RPMI8226 (cell line): Measurements from ENCODE around the gene ADAMTS12.
A peak's percentile ranks its signal among the peaks of the same experiment; 100 is the strongest.

Experiments
- DNase-seq: peaks from one replicate; pipeline ENCODE4 v3.0.0-alpha.2; 2015

ADAMTS12 gene

GRCh38 chr5:33696411-33696810 is 195.4 kb downstream of the ADAMTS12 start:
- no peak for DNase-seq

DNA sequence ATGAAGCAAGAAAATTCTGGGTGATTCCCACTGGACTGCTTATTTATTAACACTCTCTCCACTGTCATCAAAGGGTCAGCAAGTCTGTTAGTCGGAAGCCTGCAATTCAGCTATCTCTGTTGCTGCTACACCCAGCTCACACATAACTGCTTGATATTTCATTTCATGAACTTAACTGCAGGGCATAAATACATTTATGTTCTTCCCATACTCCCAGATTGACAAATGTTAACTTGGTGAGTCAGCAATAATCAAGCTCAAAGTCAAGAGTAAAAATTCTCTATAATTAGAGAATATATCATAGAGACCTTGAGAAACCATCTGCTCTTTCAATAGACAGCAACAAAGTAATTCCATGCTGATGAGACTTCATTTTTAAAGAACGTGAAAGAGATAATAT is 198.8 kb downstream of the ADAMTS12 start:
- DNase-seq: no peak

- no peak for DNase-seq
These were observed 199.9 kb downstream of the ADAMTS12 start for GRCh38 chr5:33691856-33692255.

DNA sequence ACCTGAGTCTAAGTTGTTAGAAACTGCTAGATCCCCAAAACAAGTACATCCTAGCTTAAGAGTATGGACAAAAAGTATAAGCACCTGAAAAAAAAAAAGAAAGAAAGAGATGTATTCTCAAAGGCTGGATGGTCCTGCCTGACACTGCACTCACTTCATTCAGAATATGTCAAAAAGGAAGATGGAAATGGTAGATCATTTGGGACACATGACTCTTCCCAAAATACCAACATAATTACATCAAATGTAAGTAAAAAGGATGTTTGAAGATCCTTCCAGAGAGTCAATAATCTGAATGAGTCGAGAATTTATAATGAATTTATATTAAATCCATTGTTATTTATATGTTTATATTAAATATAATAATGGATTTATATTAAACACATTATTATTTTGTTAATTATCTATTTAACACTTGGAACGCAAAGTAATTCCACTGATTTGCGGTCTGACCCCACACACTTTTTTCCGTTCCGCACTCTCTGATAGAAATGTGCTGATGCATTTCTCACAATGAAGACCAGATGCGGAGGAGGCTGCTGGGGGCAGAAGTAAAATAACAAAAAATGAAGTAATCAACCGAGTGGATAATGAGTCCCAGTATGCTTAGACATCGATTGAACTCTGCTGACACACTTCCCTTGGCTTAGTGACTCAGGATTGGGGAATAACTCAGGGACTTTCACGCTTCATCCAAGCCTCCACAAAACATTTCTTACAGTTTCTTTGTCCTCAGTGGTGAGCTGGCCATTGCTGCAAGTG is 201.2 kb downstream of the ADAMTS12 start:
- no peak for DNase-seq

DNA sequence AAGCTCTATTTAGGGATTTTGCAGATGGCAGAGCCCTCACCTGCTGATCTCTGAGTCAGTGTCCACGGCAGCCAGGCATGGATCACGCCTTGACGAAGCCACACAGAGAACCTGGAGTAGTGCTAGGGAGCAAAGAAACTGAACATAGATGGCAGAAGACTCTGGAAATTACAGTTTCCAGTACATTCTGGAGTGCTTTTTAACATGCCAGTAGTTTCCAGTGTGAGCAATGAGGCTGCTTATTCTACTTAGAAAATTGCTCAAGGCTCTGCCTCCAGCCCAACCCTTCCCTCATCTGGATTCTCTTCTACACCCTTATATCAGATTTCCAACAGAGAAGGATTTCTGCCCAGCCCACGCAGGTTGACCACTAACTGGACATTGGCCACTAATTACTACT is 203.3 kb downstream of the ADAMTS12 start:
- no peak for DNase-seq

DNA sequence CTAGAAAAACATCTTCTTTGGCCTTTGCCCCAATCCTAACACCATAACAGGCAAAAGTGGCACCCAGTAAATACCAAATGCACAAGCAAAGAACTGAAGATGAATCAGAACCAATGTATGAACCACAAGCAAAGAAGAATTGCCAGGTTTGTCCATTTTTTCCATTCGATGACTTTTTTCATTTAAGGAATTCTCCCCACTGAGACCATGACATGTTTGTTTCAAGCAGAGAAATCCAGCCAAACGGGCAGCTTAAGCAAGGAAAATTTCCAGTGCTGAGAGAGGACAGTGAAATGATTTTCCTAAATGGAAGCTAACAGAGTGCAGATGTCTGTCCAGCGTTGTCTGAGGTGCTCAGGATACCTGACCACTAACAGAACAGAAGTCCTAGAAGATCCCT is 203.7 kb downstream of the ADAMTS12 start:
- no peak for DNase-seq

- DNase-seq: no peak
These were observed 205.7 kb downstream of the ADAMTS12 start for GRCh38 chr5:33685873-33686755.

DNA sequence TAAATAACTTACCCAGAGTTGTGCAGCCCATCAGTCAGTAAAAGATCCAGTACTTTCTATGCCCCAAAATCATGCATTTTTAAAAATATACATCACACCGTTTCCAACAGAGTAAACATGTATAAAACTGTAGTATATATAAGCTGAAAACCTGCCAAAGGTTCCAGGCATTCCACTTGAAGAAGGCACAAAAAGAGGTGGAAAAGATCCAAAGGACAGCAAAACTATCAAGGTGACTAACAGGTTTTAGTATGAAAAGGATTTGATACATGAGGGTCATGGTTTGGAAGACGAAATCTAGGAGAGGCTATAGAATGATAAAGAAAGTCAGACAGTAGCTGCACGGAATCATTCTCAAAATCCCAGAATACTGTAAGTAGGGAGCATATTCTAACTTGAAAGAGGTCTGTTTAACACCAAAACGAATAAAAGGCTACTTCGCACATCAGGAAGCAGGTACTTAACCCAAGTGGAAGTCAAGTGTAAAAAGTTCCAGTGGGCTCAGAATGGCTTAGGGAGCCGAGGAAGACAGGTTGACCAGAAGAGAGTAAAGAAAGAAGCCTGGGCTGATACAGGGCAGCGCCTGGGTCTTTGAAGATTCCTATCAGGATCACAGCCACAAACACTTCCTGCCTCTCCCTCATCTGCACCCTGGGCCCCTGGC is 207.2 kb downstream of the ADAMTS12 start:
- DNase-seq: no peak

GRCh38 chr5:33679791-33680190 is 212.0 kb downstream of the ADAMTS12 start:
- DNase-seq: no peak

DNA sequence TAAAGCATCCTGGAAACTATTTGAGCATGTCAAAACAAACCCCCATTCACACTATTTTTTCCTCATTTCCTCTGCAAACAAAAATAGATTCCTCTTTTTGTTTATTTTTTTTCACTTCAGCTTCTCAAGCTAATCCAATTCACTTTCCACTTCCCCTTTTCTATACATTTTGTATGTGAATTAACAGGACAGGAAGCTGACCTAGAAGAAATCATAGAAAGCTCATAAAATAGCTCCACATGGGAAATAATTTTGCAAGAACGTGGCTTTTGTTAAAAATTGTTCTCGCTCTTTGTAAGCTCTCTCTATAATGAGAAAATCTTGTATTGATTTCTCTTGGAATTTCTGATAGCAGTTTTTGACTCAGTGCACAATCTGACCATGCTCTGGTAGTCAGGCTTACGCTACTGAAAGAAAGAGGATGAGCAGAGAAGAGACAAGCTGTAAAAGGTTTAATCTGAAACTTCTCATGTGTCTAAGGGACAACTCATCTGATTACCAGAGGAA is 215.8 kb downstream of the ADAMTS12 start:
- peak; percentile 14 for DNase-seq

DNA sequence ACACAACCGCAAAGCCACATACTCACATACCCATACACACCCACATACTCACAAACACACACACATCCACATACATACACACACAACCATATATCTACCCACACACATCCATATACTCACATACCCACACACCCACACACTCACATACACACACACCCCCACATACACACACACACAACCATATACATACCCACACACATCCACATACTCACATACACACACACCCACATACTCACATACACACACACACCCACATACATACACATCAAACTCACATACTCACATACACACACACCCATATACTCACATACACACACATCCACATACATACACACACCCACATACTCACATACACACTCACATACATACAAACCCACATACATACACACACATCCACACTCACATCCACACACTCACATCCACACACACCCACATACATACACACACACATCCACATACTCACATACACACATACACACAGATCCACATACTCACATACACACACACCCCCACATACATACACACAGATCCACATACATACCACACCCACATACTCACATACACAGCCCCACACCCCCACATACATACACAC is 220.0 kb downstream of the ADAMTS12 start:
- no peak for DNase-seq

DNA sequence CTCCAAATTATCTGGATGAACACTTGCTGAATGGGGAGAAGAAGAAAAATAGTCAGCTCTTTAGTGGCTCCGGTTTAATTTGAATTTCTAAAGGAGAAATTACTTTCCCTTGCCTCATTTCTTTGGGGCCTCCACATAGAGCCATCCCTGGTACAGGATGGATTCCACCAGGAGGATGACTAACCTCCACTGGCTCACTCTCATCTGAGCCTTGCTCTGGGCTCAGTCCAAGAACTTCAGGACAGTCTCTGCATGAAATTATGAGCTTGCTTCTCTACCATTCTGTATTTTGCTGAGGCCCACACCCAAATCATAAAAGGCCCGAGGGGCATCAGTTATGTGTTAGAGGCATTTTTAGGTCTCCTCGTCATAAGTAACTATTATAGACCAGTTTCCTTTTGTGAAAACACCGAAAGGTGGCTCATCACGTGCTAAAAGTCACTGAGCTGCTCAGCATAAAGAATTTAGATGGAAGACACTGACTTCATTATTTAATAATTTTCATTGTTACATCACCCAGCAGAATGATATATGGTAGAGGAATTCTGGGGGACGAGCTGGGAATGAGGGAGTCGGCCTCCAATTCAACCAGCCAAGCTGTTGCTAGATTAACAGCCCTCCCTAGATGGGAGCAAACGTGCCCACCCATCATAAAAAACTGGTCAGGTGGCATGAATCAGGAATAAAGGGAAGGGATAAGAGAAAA is 228.9 kb downstream of the ADAMTS12 start:
- no peak for DNase-seq

DNA sequence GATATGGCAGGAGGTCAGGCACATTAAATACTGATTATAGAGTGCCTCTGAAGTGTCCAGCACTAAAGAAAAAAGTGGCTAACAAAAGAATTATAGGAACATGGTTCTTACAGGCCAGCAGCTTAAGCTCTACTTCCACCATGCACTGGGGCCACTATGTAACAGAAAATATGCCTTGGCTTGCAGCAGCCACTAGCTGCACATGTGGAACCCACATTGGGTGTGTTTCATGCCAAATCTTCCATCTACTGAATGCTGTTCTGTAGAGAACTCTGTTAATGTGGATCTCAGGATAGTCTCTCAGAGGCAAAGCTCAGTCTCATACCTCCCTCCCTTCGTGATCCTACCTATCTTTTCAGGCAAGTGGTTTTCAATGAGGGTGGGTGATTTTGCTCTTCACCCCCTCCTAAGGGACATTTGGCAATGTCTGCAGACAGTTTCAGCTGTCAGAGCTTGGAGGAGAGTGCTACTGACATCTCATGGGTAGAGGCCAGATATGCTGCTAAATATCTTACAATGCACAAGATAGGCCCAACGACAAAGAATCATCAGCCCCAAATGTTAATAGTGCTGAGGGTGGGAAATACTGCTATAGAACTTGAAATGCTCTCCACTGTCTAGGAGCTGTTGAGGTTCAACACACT is 232.1 kb downstream of the ADAMTS12 start:
- DNase-seq: no peak

DNA sequence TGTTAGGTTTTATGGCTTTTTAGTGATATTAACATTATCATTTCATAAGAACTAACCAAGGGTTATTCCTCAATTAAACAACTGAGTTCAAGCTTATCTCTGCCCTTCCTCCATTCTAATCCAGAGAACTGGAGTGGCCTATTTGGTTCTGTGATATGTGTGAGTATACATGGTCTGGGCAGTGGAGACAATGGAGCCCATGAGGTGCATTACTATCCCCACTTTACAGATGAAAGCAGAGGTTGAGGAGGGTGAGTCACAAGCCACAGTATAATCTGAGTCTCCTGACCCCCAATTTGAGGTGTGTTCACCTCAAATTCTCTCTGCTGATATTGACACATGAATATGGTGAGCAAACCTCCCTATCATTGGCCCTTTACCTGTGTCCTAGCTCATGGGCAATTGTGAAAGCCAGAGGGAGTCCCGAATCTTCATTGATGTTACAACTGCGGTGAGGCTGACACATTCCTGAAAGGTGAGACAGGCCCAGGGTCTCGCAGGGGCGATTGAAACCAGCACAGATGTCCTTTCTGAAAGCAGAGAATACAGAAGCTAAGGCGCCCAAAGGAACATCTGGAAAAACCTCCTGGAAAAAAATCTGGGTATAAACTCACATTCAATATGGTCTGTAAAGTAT is 233.9 kb downstream of the ADAMTS12 start:
- DNase-seq: no peak

DNA sequence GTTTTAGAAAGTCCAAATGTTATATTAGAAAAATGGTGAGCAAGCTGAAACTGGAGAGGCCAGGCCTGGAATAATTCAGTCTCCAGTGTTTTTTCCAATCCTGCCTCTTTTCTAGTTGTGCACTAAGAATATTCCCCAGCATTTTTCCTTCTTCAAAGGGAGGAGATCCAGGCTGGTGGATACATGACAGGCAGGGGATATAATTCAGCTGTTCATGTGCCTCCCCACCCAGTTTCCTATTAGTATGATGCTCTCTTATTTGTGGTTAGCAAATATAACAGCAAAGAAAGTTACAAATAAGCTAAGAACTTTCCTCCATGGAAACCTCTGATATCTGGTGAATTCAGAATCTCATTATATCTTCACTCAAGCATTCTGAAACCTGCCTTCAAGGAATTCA is 234.6 kb downstream of the ADAMTS12 start:
- DNase-seq: no peak

DNA sequence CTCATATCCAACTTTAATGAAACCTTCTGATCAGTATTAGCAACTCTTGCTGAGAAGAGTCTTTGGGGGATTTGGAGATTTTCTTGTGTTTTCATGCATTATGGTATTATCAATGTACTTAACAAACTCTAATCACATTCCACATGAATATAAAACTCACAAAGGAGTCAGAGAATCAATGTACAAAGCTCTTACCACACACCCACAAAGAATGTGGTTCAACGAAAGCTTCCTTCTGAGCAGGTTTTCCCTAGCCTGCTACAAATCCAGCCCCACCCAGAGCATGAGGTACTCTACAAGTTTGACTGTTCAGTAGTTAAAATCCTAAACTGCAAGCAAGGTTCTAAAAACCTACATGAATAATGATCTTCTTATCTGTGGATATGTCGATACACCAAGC is 240.9 kb downstream of the ADAMTS12 start:
- no peak for DNase-seq

GRCh38 chr5:33649549-33650482 is 242.0 kb downstream of the ADAMTS12 start:
- DNase-seq: no peak

DNA sequence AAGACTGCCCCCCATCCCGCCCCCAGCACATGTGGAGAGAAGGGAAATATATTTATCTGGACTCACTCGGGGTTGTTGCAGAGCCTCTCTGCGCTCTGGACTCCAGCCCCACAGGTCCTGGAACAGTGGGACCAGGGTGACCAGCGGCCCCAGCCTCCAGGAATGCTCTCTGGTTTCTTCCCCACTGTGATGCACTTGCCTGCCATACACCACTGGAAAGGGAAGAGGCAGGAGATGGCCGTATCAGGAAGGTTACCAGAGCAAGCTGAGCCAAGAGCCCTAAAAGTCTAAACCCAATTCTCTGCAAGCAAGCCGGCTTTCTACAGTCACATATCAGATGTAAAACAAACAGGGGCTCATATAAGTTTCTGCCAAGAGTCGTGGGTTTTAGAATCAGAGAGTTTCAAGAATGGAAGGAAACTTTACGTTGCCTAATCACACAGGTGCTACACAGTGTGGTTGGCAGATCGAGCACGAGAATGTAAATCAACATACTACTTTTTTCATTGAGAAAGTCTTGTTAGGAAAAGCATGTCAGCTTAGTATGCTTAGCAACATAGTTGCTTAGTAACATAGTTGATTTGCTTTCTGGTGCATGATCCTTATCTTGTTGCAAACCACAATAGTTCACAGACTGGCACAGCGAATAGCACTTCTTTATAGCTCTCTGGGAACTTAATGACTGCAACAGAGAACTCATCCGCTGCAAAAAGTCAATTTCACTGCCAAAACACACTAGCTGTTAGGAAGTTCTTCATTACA is 249.9 kb downstream of the ADAMTS12 start:
- no peak for DNase-seq

DNA sequence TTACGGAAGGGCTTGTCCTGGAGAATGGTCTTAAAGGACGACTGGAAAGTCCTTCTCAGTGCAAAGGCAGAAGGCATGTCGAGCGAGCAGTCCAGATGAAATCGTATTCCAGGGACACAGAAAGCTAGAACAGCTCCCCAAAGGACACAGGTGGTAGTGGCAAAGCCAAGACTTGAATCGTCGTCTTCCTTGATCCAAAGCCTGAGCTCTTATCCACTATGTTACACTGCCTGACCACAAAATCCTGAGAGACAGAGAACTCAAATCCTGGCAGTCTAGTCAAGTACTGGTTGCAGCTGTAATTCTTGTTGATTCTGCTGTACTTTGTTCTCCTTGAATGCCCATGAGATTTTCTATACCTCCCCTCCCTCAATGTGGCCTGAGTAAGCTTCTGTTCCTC is 252.3 kb downstream of the ADAMTS12 start:
- DNase-seq: no peak
